Measurements from ENCODE around the gene TECPR1. TPM values are rescaled to one million over a fixed set of nuclear protein-coding genes. Genes with fewer than 3 reads are reported as not detected.
A peak's percentile ranks its signal among the peaks of the same experiment; 100 is the strongest.

The TECPR1 gene
- total and polyA plus RNA-seq, 2 experiments from 2014 or later = 4.6 to 24.4 TPM

GRCh38 chr7:98283127-98283886 is 31.3 kb upstream of the TECPR1 start:
- peak overlapping the region; percentile 90 for H3K4me2 ChIP-seq
- ATAC-seq (no peak), DNase-seq (ENCODE audit: low spot score) (no peak)
- H3K9me2 ChIP-seq (ENCODE audit: insufficient read depth) = no peaks in the 10 kb centered on the region
- H3K4me3 ChIP-seq = peak overlapping the region; percentile 83
- Mint-ChIP-seq H3K27ac (no peak overlapping the region), H3K9me3 (no peaks in the 10 kb centered on the region; the same call in 2 of the 3 replicates), H3K27me3 (ENCODE audit: insufficient read depth, low read depth, poor library complexity) (peaks cover 15% of the 10 kb centered on the region), H3K36me3 (ENCODE audit: low read depth) (peaks cover 8% of the 10 kb centered on the region), H3K4me1 (peaks cover 39% of the 10 kb centered on the region), H3K4me3 (peak overlapping the region; percentile 93)
- no peaks in the 10 kb centered on the region for H3K36me3 ChIP-seq (ENCODE audit: insufficient read depth)
- peaks cover 14% of the 10 kb centered on the region; the same call in 1 of the 2 replicates for H4K20me1 ChIP-seq (replicated peaks; ENCODE audit: insufficient read depth)
- H3K27ac ChIP-seq (ENCODE audit: low read depth) = no peak overlapping the region
- 0 out of 2 replicates have a peak, but pooled peaks cover 4% of the 10 kb centered on the region for H3F3A ChIP-seq (replicated peaks; ENCODE audit: low read depth)
- H3K4me1 ChIP-seq (ENCODE audit: insufficient read depth) = peaks cover 30% of the 10 kb centered on the region
- no peak overlapping the region for H2AFZ ChIP-seq
- H3K27me3 ChIP-seq (ENCODE audit: insufficient read depth) = no peaks in the 10 kb centered on the region
- TF ChIP-seq CREB1 (CRISPR knock-in tag; IDR thresholded peaks at IDR 0.05; ENCODE audit: low read depth) (no peak), POLR2AphosphoS5 (IDR thresholded peaks at IDR 0.05; ENCODE audit: low read depth) (no peak)
- peaks cover 49% of the 10 kb centered on the region for H3K79me2 ChIP-seq (replicated peaks; ENCODE audit: insufficient read depth)

GRCh38 chr7:98282703-98283102 is 30.7 kb upstream of the TECPR1 start:
- ATAC-seq = no peak
- H4K20me1 ChIP-seq (replicated peaks; ENCODE audit: insufficient read depth) = peaks cover 14% of the 10 kb centered on the region; the same call in 1 of the 2 replicates
- no peak overlapping the region for H3K27ac ChIP-seq (ENCODE audit: low read depth)

More at GRCh38 chr7:98282703-98283102, 30.7 kb upstream of the TECPR1 start:
- peak overlapping the region; percentile 90 for H3K4me2 ChIP-seq
- Mint-ChIP-seq H3K36me3 (ENCODE audit: low read depth) (peaks cover 8% of the 10 kb centered on the region), H3K4me3 (peak overlapping the region; percentile 93), H3K27ac (no peak overlapping the region), H3K27me3 (ENCODE audit: insufficient read depth, low read depth, poor library complexity) (peaks cover 16% of the 10 kb centered on the region), H3K4me1 (peaks cover 40% of the 10 kb centered on the region), H3K9me3 (no peaks in the 10 kb centered on the region; the same call in 2 of the 3 replicates)
- no peak overlapping the region for H2AFZ ChIP-seq
- no peaks in the 10 kb centered on the region for H3K36me3 ChIP-seq (ENCODE audit: insufficient read depth)
- peaks cover 43% of the 10 kb centered on the region for H3K79me2 ChIP-seq (replicated peaks; ENCODE audit: insufficient read depth)
- H3F3A ChIP-seq (replicated peaks; ENCODE audit: low read depth) = 0 out of 2 replicates have a peak, but pooled peaks cover 4% of the 10 kb centered on the region
- peaks cover 25% of the 10 kb centered on the region for H3K4me1 ChIP-seq (ENCODE audit: insufficient read depth)
- peak overlapping the region; percentile 83 for H3K4me3 ChIP-seq
- no peaks in the 10 kb centered on the region for H3K9me2 ChIP-seq (ENCODE audit: insufficient read depth)
- no peak for DNase-seq (ENCODE audit: low spot score)
- no peak for TF ChIP-seq REST (IDR thresholded peaks at IDR 0.05; ENCODE audit: unreplicated experiment)
- no peak for TF ChIP-seq EZH2 (IDR thresholded peaks at IDR 0.05; ENCODE audit: low read depth, unreplicated experiment)
- TF ChIP-seq JUNB (IDR thresholded peaks at IDR 0.05; ENCODE audit: unreplicated experiment) = no peak
- TF ChIP-seq STAT1 (IDR thresholded peaks at IDR 0.05; ENCODE audit: unreplicated experiment) = no peak
- TF ChIP-seq ETS1 (IDR thresholded peaks at IDR 0.05) = no peak
- no peak for TF ChIP-seq CTCF (conservative IDR thresholded peaks at IDR 0.05; ENCODE audit: low read depth in 2 of 2)
- no peak for TF ChIP-seq ZNF114 (CRISPR knock-in tag; IDR thresholded peaks at IDR 0.05)
- TF ChIP-seq EZH2phosphoT487 (IDR thresholded peaks at IDR 0.05; ENCODE audit: unreplicated experiment) = no peak
- no peaks in the 10 kb centered on the region for H3K27me3 ChIP-seq (ENCODE audit: insufficient read depth)

Measured in GM23338 (cell line).